GF-D8 (cell line): ENCODE data around the gene MTHFR.

Experiments used
- DNase-seq: peaks from one replicate; lab custom pipeline; 2025; lab: John Stamatoyannopoulos, UW

MTHFR gene

GRCh38 chr1:11782127-11782708, 23.5 kb downstream of the MTHFR start:
- no peak for DNase-seq

- DNase-seq, result no peak
Observed at GRCh38 chr1:11781297-11781696, 24.5 kb downstream of the MTHFR start.

GRCh38 chr1:11780380-11781147, 25.2 kb downstream of the MTHFR start:
- DNase-seq, result no peak

- no peak for DNase-seq
Observed at GRCh38 chr1:11779715-11780379, 25.9 kb downstream of the MTHFR start.

- no peak for DNase-seq
Observed at GRCh38 chr1:11778844-11779623, 26.7 kb downstream of the MTHFR start.

- DNase-seq, result no peak
Observed at GRCh38 chr1:11778336-11778735, 27.4 kb downstream of the MTHFR start.

- DNase-seq, result no peak
Observed at GRCh38 chr1:11777658-11778322, 28.0 kb downstream of the MTHFR start.

- no peak for DNase-seq
Observed at GRCh38 chr1:11774753-11775152, 31.0 kb downstream of the MTHFR start.

GRCh38 chr1:11772458-11772857, 33.3 kb downstream of the MTHFR start:
- DNase-seq, result no peak

- DNase-seq, result no peak
Observed at GRCh38 chr1:11771481-11772043, 34.2 kb downstream of the MTHFR start.

- DNase-seq, result no peak
Observed at GRCh38 chr1:11770011-11770410, 35.8 kb downstream of the MTHFR start.

- DNase-seq, result no peak
Observed at GRCh38 chr1:11769274-11769673, 36.5 kb downstream of the MTHFR start.

GRCh38 chr1:11768821-11769220, 36.9 kb downstream of the MTHFR start:
- no peak for DNase-seq

- no peak for DNase-seq
Observed at GRCh38 chr1:11767922-11768704, 37.7 kb downstream of the MTHFR start.

- DNase-seq, result no peak
Observed at GRCh38 chr1:11766429-11766776, 39.4 kb downstream of the MTHFR start.

GRCh38 chr1:11765661-11766428, 39.9 kb downstream of the MTHFR start:
- no peak for DNase-seq

- DNase-seq, result no peak
Observed at GRCh38 chr1:11764519-11764918, 41.2 kb downstream of the MTHFR start.

GRCh38 chr1:11764115-11764514, 41.6 kb downstream of the MTHFR start:
- DNase-seq, result no peak

- DNase-seq, result no peak
Observed at GRCh38 chr1:11761988-11762406, 43.8 kb downstream of the MTHFR start, which contains the start of gene C1orf167. Gene C1orf167 (plus strand): TSS chr1:11762193. CDS start chr1:11764401, 2,208 bp downstream.

- DNase-seq, result no peak
Observed at GRCh38 chr1:11761285-11761684, 44.5 kb downstream of the MTHFR start.
